Upper lobe of right lung (tissue), 1 donor: ENCODE results near the gene AHI1. TPM values are rescaled to one million over a fixed set of nuclear protein-coding genes. Genes with fewer than 3 reads are reported as not detected.
A peak's percentile ranks its signal among the peaks of the same experiment; 100 is the strongest.

Experiments used
- ATAC-seq: fragments of 200-7000 bp; cut with Tn5 transposase; one replicate; pipeline ENCODE4 v1.9.1; 2020; ENCODE audit warnings: mild to moderate bottlenecking, moderate library complexity
- DNase-seq: peaks from one replicate; pipeline ENCODE4 v3.0.0-alpha.2; 2020
- H3K27ac ChIP-seq: fragments of 200-600 bp; one replicate; pipeline ENCODE4 v1.8.0; 2022
- H3K27me3 ChIP-seq: fragments of 200-600 bp; one replicate; pipeline ENCODE4 v1.8.0; 2022; ENCODE audit warnings: mild to moderate bottlenecking
- H3K36me3 ChIP-seq: fragments of 200-600 bp; one replicate; pipeline ENCODE4 v1.8.0; 2022
- H3K4me1 ChIP-seq: fragments of 200-600 bp; one replicate; pipeline ENCODE4 v1.8.0; 2022
- H3K4me3 ChIP-seq: fragments of 200-600 bp; one replicate; pipeline ENCODE4 v1.8.0; 2022; ENCODE audit warnings: mild to moderate bottlenecking
- H3K9me3 ChIP-seq: fragments of 200-600 bp; one replicate; pipeline ENCODE4 v1.8.0; 2022
- CTCF ChIP-seq: fragments of 200-600 bp; IDR thresholded peaks from one replicate; pipeline ENCODE4 v1.8.0; 2022; ENCODE audit warnings: antibody characterized with exemption
- intact Hi-C: fragments of 100-400 bp; cut with DNase I; formaldehyde crosslinking; loops from one replicate; pipeline ENCODE4 v1.11.0; 2022
- total RNA-seq: library from RNA; stranded (reverse); fragmentation: NEBNext Ultra II Directional; extraction: Animal tissue kit (Norgen Biotek cat#: 25700); gene quantifications from one replicate; pipeline ENCODE4 v1.2.1, GENCODE V29; 2021
- donor health status: DM: no; HTN: yes; CAD: no; lungs with severe emphysema.

Gene AHI1
- total RNA-seq, 1 donor from 2014 or later, result 33.4 TPM

- intact Hi-C loops, result no loop called here
- TF ChIP-seq CTCF, result no peak
- H3K9me3 ChIP-seq, result no peaks in the 10 kb centered on the region
- ATAC-seq (no peak), DNase-seq (no peak)
- no peaks in the 10 kb centered on the region for H3K4me1 ChIP-seq
- H3K27ac ChIP-seq, result no peak overlapping the region
- no peaks in the 10 kb centered on the region for H3K27me3 ChIP-seq
- no peak overlapping the region for H3K4me3 ChIP-seq
- no peaks in the 10 kb centered on the region for H3K36me3 ChIP-seq
Measured at GRCh38 chr6:135527116-135527959, 29.8 kb upstream of the AHI1 start.

- no peak for TF ChIP-seq CTCF
- ATAC-seq, result no peak
- Histone ChIP-seq H3K27me3 (no peaks in the 10 kb centered on the region), H3K4me1 (no peaks in the 10 kb centered on the region), H3K27ac (no peak overlapping the region), H3K4me3 (no peak overlapping the region), H3K9me3 (no peaks in the 10 kb centered on the region), H3K36me3 (no peaks in the 10 kb centered on the region)
- DNase-seq, result no peak
- intact Hi-C loops, result no loop called here
Measured at GRCh38 chr6:135525594-135525993, 28.1 kb upstream of the AHI1 start.

- intact Hi-C loops, result no loop called here
- no peak overlapping the region for H3K4me3 ChIP-seq
- no peak for TF ChIP-seq CTCF
- no peaks in the 10 kb centered on the region for H3K27me3 ChIP-seq
- H3K27ac ChIP-seq, result no peak overlapping the region
- no peaks in the 10 kb centered on the region for H3K36me3 ChIP-seq
- ATAC-seq (peak; percentile 26), DNase-seq (no peak)
- H3K9me3 ChIP-seq, result no peaks in the 10 kb centered on the region
- no peaks in the 10 kb centered on the region for H3K4me1 ChIP-seq
Measured at GRCh38 chr6:135522965-135523692, 25.6 kb upstream of the AHI1 start.

GRCh38 chr6:135521431-135521830 lies 23.9 kb upstream of the AHI1 start:
- H3K4me1 ChIP-seq, result no peaks in the 10 kb centered on the region
- ATAC-seq (no peak), DNase-seq (no peak)
- TF ChIP-seq CTCF, result no peak
- H3K27me3 ChIP-seq, result no peaks in the 10 kb centered on the region
- intact Hi-C loops, result no loop called here
- H3K36me3 ChIP-seq, result no peaks in the 10 kb centered on the region
- no peak overlapping the region for H3K4me3 ChIP-seq
- H3K9me3 ChIP-seq, result no peaks in the 10 kb centered on the region
- no peak overlapping the region for H3K27ac ChIP-seq

- Histone ChIP-seq H3K4me3 (no peak overlapping the region), H3K36me3 (no peaks in the 10 kb centered on the region), H3K4me1 (no peaks in the 10 kb centered on the region), H3K9me3 (no peaks in the 10 kb centered on the region), H3K27ac (no peak overlapping the region), H3K27me3 (no peaks in the 10 kb centered on the region)
- DNase-seq, result no peak
- no peak for ATAC-seq
- no peak for TF ChIP-seq CTCF
- intact Hi-C loops, result no loop called here
Measured at GRCh38 chr6:135520781-135521180, 23.2 kb upstream of the AHI1 start.
